Peyer's patch (tissue), 4 donors: Measurements from ENCODE around the gene CACNA2D3.

ENCODE experiments used
- POLR2A ChIP-seq, 2 donors: fragments of 450-650 bp; IDR thresholded peaks; one replicate each; pipeline ENCODE4 v1.5.1; 2017; ENCODE audit warnings: antibody characterized with exemption in 2 of 2, mild to moderate bottlenecking in 2 of 2, moderate library complexity in 2 of 2
- TF ChIP-seq, protein P1 (sequence below), 6 experiments: fragments of 450-650 bp in 4 of 6; fragments of 200-600 bp in 2 of 6; sonication (generic) in 1 of 6; IDR thresholded peaks; one replicate each; pipeline ENCODE4 v1.5.1; 2017 to 2019; ENCODE audit warnings: antibody characterized with exemption in 6 of 6, mild to moderate bottlenecking in 3 of 6, moderate library complexity in 1 of 6

DNA sequence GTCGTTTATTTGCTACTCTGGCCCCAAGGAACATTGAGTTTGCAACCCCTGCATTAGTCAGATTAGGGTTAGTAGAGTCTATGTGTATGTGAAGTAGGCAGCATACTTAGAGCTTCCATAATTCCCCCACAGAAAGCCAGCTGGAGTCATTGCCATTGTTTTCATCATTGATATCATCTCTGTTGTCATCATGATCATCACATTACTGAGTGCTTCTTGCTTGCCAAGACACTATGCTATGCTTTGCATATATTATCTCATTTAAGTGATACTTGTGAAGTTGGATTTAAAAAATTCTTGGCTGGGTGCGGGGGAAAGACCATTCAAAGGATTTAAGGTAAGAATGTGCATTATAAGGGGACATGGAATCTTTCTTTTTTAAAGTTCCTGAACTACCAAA, 209.0 kb downstream of the CACNA2D3 start:
- TF ChIP-seq, protein P1, sequence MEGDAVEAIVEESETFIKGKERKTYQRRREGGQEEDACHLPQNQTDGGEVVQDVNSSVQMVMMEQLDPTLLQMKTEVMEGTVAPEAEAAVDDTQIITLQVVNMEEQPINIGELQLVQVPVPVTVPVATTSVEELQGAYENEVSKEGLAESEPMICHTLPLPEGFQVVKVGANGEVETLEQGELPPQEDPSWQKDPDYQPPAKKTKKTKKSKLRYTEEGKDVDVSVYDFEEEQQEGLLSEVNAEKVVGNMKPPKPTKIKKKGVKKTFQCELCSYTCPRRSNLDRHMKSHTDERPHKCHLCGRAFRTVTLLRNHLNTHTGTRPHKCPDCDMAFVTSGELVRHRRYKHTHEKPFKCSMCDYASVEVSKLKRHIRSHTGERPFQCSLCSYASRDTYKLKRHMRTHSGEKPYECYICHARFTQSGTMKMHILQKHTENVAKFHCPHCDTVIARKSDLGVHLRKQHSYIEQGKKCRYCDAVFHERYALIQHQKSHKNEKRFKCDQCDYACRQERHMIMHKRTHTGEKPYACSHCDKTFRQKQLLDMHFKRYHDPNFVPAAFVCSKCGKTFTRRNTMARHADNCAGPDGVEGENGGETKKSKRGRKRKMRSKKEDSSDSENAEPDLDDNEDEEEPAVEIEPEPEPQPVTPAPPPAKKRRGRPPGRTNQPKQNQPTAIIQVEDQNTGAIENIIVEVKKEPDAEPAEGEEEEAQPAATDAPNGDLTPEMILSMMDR (IDR thresholded peaks at IDR 0.05): no peak
- no peak for TF ChIP-seq POLR2A (IDR thresholded peaks at IDR 0.05)
